GM18909 (cell line): ENCODE data around the gene TUBB1.

Source experiments
- ATAC-seq: cut with Tn5 transposase; IDR thresholded peaks from one replicate; pipeline ENCODE4 v1.9.1; 2021; ENCODE audit warnings: mild to moderate bottlenecking; ENCODE audit not compliant: unreplicated experiment, poor library complexity

The TUBB1 gene

DNA sequence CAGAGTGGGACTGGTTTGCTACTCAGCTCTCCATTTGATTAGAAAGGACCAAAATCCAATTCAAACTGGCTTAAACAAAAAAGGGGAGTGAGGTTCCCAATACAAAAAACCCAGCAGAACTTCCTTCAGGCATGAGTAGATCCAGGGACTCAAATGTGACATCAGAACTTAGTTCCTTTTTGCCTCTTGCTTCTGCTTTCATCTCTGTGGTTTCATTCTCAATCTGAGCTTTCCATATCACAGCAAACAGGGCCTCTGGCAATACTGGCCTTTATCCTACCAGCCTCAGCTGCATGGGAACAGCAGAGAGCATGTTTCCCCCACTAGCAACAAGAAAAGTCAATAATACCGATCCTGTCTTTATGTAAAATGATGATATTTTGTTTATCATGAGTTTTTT, 52.0 kb downstream of the TUBB1 start:
- ATAC-seq, result no peak

DNA sequence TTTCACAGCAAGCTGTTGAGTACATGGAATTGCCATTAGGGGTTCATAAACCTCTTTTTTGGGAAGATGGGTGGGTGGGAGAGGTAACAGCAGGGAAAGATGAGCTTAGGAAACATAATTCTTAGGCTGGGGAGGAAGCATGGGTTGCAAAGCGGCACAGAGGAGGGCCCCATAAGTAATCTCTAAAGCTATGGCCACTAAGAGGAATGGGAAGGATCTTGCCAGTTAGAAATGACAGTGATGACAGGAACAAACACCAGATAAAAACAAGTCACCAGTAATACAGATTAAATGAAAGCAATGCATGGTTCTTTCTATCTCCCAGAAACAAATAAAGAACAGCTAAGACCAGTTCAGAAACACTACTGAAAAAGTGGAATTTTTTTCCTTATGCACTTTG, 54.4 kb downstream of the TUBB1 start:
- ATAC-seq, result no peak

DNA sequence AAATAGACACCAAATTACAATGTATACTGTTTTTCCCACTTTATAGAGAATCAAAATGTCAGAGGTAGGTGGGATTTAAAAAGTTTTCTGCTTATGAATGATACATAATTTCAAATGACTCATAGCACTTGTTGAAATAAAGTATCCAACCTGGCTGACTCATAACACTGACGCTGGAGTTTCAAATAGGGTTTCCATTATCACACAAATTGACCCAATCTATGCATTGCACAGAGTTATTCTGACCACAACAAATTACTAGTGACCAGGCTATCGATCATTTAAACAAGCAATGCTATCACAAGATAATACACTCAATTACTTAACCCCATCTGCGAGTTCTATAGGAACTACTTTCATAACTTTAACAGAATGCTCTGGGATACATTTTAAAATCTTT, 55.2 kb downstream of the TUBB1 start:
- ATAC-seq, result no peak

DNA sequence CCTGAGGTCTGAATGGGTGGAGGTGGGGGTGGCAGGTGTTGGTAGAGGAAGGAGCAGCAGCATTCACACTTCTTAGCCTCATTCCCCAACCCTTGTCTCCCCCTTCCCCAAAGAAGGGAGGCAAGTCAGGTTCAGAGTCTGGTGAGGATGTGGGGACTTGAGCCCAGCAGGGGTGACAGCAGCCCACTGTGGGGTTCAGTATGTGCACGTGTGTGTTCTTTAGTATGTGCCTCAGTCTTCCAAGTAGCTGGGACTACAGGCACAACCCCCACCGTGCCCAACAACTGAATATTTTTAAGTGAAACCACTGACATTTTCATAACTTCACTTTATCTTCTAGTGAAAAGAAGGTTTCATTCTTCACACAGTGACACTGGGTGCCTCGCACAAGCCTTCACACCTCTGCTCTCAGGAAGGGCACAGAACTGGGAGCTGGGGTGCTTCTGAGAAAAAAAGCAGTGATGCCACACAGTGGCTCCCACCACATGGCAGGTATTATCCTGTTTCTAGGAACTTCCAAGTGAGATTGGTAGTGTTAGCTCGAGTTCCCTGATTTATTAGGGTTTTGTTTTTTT, 56.8 kb downstream of the TUBB1 start:
- no peak for ATAC-seq
